K562 (cell line): ENCODE results near the gene MEPE. TPM values are rescaled to one million over a fixed set of nuclear protein-coding genes. Genes with fewer than 3 reads are reported as not detected.

Experiments
- ATAC-seq: fragments of 200-7000 bp; cut with Tn5 transposase; 3 replicates; pipeline ENCODE4 v1.9.1; 2020; ENCODE audit warnings: moderate library complexity
- BruUV-seq: library from RNA; stranded (reverse); fragments of 400-500 nt; replicated peaks from 2 replicates; lab custom pipeline; 2021; lab: Mats Ljungman, UMichigan
- CTCF ChIA-PET: fragments of 300-600 bp; formaldehyde crosslinking; extraction: SDS; loops from one replicate; lab custom pipeline; 2021; ENCODE audit warnings: low intra/inter-chr PET ratio; lab: Yijun Ruan, JAX
- POLR2A ChIA-PET: fragments of 300-600, 350-650 bp; sonication (Branson Sonifier 250); formaldehyde crosslinking; extraction: SDS; loops from one replicate; lab custom pipeline; 2021; ENCODE audit warnings: antibody characterized with exemption, inconsistent platforms; lab: Yijun Ruan, JAX
- DNase-seq, 4 experiments: peaks; one replicate each; pipeline versions ENCODE4 v3.0.0 to v3.0.0-alpha.2; 2011 to 2018; ENCODE audit warnings: low spot score in 3 of 4, mixed read lengths in 3 of 4; ENCODE audit errors: extremely low read depth in 1 of 4
- FAIRE-seq: peaks from 2 replicates; lab custom pipeline; 2011; peaks lifted over from hg19 to GRCh38; lab: Jason Lieb, UNC
- H2AFZ ChIP-seq: 2 replicates; pipeline ENCODE4 v1.6.0; 2011; ENCODE audit warnings: low read depth, low read length, control low read depth, inconsistent platforms
- H3K27ac ChIP-seq: fragments of 200-600 bp; 3 replicates; pipeline ENCODE4 v1.8.0; 2011; ENCODE audit warnings: low read depth, mild to moderate bottlenecking, control low read depth, inconsistent platforms, low read length, moderate library complexity, mixed read lengths; ENCODE audit errors: extremely low read depth
- H3K27me3 ChIP-seq, 2 experiments: fragments of 300-600 bp in 1 of 2; 2 replicates in 1 of 2; 3 replicates in 1 of 2; pipeline versions ENCODE4 v1.6.0 to v1.8.0; 2011; ENCODE audit warnings: inconsistent platforms in 2 of 2, low read length in 2 of 2, mild to moderate bottlenecking in 1 of 2, mixed read lengths in 1 of 2, moderate library complexity in 1 of 2; ENCODE audit not compliant: control insufficient read depth in 2 of 2, insufficient read depth in 2 of 2
- H3K36me3 ChIP-seq: fragments of 300-600 bp; 3 replicates; pipeline ENCODE4 v1.8.0; 2011; ENCODE audit warnings: mild to moderate bottlenecking, low read length, inconsistent platforms; ENCODE audit not compliant: control insufficient read depth, insufficient read depth
- H3K4me1 ChIP-seq, 2 experiments: fragments of 200-600 bp in 1 of 2; replicated peaks in 1 of 2; 2 replicates in 1 of 2; 3 replicates in 1 of 2; pipeline versions ENCODE4 v1.5.1 to v1.8.0; 2011; ENCODE audit warnings: inconsistent platforms in 2 of 2, low read length in 2 of 2, mild to moderate bottlenecking in 1 of 2, mixed read lengths in 1 of 2, moderate library complexity in 1 of 2; ENCODE audit not compliant: control insufficient read depth in 2 of 2, insufficient read depth in 2 of 2
- H3K4me2 ChIP-seq: 2 replicates; pipeline ENCODE4 v1.6.1; 2011; ENCODE audit warnings: low read length, control low read depth, inconsistent platforms, mixed read lengths; ENCODE audit not compliant: insufficient read depth
- H3K4me3 ChIP-seq: fragments of 200-600 bp; sonication (generic), shearing (Covaris generic); 2 replicates; pipeline ENCODE4 v1.5.1; 2016; ENCODE audit warnings: control low read depth, inconsistent platforms
- H3K79me2 ChIP-seq: fragments of 200-600 bp; 3 replicates; pipeline ENCODE4 v1.8.0; 2011; ENCODE audit warnings: low read length, inconsistent platforms; ENCODE audit not compliant: control insufficient read depth, insufficient read depth
- H3K9ac ChIP-seq, 2 experiments: 2 replicates each; pipeline versions ENCODE4 v1.6.0 to v1.6.1; 2011; ENCODE audit warnings: low read depth in 2 of 2, low read length in 2 of 2, control low read depth in 1 of 2, inconsistent platforms in 1 of 2, mild to moderate bottlenecking in 1 of 2, mixed read lengths in 1 of 2; ENCODE audit not compliant: insufficient read depth in 1 of 2
- H3K9me1 ChIP-seq: one replicate; pipeline ENCODE4 v1.6.0; 2011; ENCODE audit warnings: inconsistent platforms, mild to moderate bottlenecking, low read length, moderate library complexity; ENCODE audit not compliant: control insufficient read depth, insufficient read depth
- H3K9me3 ChIP-seq: replicated peaks from 2 replicates; pipeline ENCODE4 v1.5.1; 2011; ENCODE audit warnings: low read depth, low read length, inconsistent platforms; ENCODE audit not compliant: control insufficient read depth, insufficient read depth
- H4K20me1 ChIP-seq: replicated peaks from 2 replicates; pipeline ENCODE4 v1.6.1; 2011; ENCODE audit warnings: low read length, inconsistent platforms, mixed read lengths; ENCODE audit not compliant: control insufficient read depth, insufficient read depth
- BMI1 ChIP-seq: fragments of 150-350 bp; IDR thresholded peaks from 2 replicates; pipeline ENCODE4 v1.6.1; 2014; ENCODE audit warnings: low read length
- BRCA1 ChIP-seq, 2 experiments: fragments of 450-650 bp in 1 of 2; sonication (generic) in 1 of 2; formaldehyde crosslinking in 1 of 2; IDR thresholded peaks; 2 replicates each; pipeline versions ENCODE4 v1.5.0 to v1.6.1; 2017 to 2020; ENCODE audit warnings: mild to moderate bottlenecking in 1 of 2, missing genetic modification reagents in 1 of 2
- CTBP1 ChIP-seq: fragments of 450-650 bp; IDR thresholded peaks from 2 replicates; pipeline ENCODE4 v1.6.1; 2016; ENCODE audit warnings: borderline replicate concordance
- ETV1 ChIP-seq: fragments of 450-650 bp; conservative IDR thresholded peaks from 2 replicates; pipeline ENCODE4 v1.6.1; 2016; ENCODE audit warnings: missing genetic modification characterization, control low read depth, low read depth, missing compliant biosample characterization
- HDAC3 ChIP-seq: fragments of 450-650 bp; IDR thresholded peaks from 2 replicates; pipeline ENCODE4 v1.6.1; 2018; ENCODE audit warnings: borderline replicate concordance, mild to moderate bottlenecking, moderate library complexity; ENCODE audit not compliant: partially characterized antibody
- HDAC8 ChIP-seq: fragments of 450-650 bp; IDR thresholded peaks from 2 replicates; pipeline ENCODE4 v1.6.1; 2016; ENCODE audit warnings: mild to moderate bottlenecking, missing genetic modification characterization, moderate library complexity, missing compliant biosample characterization
- HDGF ChIP-seq: fragments of 450-650 bp; IDR thresholded peaks from 2 replicates; pipeline ENCODE4 v1.6.1; 2016
- HIVEP1 ChIP-seq: fragments of 250-450 bp; sonication (Bioruptor Pico); IDR thresholded peaks from 2 replicates; pipeline ENCODE4 v1.4.0; 2020; ENCODE audit warnings: mild to moderate bottlenecking
- MBD2 ChIP-seq: sonication (generic); IDR thresholded peaks from 2 replicates; pipeline ENCODE4 v1.6.1; 2016; ENCODE audit warnings: low read depth, borderline replicate concordance
- MNT ChIP-seq, 2 experiments: fragments of 450-650 bp; conservative IDR thresholded peaks; 2 replicates each; pipeline ENCODE4 v1.6.1; 2017; ENCODE audit warnings: mild to moderate bottlenecking in 2 of 2, moderate library complexity in 2 of 2
- POLR2G ChIP-seq: fragments of 200-400 bp; formaldehyde crosslinking; IDR thresholded peaks from 2 replicates; pipeline ENCODE4 v1.6.1; 2017; ENCODE audit warnings: low read depth, mild to moderate bottlenecking, antibody characterized with exemption, low read length, moderate library complexity
- RBM17 ChIP-seq: fragments of 200-400 bp; formaldehyde crosslinking; IDR thresholded peaks from 2 replicates; pipeline ENCODE4 v1.6.1; 2017; ENCODE audit warnings: low read depth, mild to moderate bottlenecking, low read length, borderline replicate concordance
- RNF2 ChIP-seq: sonication (generic); IDR thresholded peaks from 2 replicates; pipeline ENCODE4 v1.6.1; 2016
- SIX5 ChIP-seq, 2 experiments: IDR thresholded peaks; 2 replicates each; pipeline ENCODE4 v1.6.1; 2011; ENCODE audit warnings: low read length in 2 of 2, borderline replicate concordance in 1 of 2, low read depth in 1 of 2, mild to moderate bottlenecking in 1 of 2, moderate library complexity in 1 of 2; ENCODE audit not compliant: insufficient read depth in 1 of 2
- SMARCA5 ChIP-seq: fragments of 450-650 bp; IDR thresholded peaks from 2 replicates; pipeline ENCODE4 v1.6.1; 2016
- TOE1 ChIP-seq, 2 experiments: fragments of 450-650 bp in 1 of 2; sonication (generic) in 1 of 2; formaldehyde crosslinking in 1 of 2; IDR thresholded peaks; 2 replicates each; pipeline versions ENCODE4 v1.7.1 to v1.8.0; 2016 to 2022; ENCODE audit warnings: borderline replicate concordance in 2 of 2, mild to moderate bottlenecking in 2 of 2, antibody characterized with exemption in 1 of 2, inconsistent platforms in 1 of 2, low read depth in 1 of 2, missing genetic modification reagents in 1 of 2, moderate library complexity in 1 of 2
- ZNF764 ChIP-seq: fragments of 250-450 bp; sonication (Bioruptor Pico); IDR thresholded peaks from 2 replicates; pipeline ENCODE4 v1.4.0; 2020; ENCODE audit warnings: low read depth, mild to moderate bottlenecking, moderate library complexity
- WGBS: fragments of 100-300 bp; shearing (Covaris generic); methylation state at CpG from one replicate; pipeline ENCODE4 v1.1.6; 2016; ENCODE audit warnings: low coverage, mixed read lengths; ENCODE audit not compliant: insufficient coverage; ENCODE audit errors: missing lambda C conversion rate; 5-methylcytosine and 5-hydroxymethylcytosine counted together
- in situ Hi-C: fragments of 300-500 bp; cut with MboI; formaldehyde crosslinking; loops from 4 replicates; pipeline ENCODE4 v1.15.0; 2018; ENCODE audit warnings: inconsistent platforms, mixed read lengths
- intact Hi-C: fragments of 100-400 bp; cut with micrococcal nuclease; formaldehyde crosslinking; loops from 2 replicates; pipeline ENCODE4 v1.14.2; 2022
- polyA plus RNA-seq, 8 experiments: library from polyadenylated mRNA; depleted of rRNA in 4 of 8; stranded (reverse) in 5 of 8; unstranded in 3 of 8; fragments of >200 nt; fragmentation: Nextera tagmentation in 2 of 8; fragmentation: Illumina TruSeq in 1 of 8; extraction: Ambion mirVana in 2 of 8; extraction: Trizol in 1 of 8; gene quantifications; 2 replicates each; pipeline versions ENCODE4 v1.2.1 to v1.2.3, GENCODE V29; 2011 to 2014; ENCODE audit warnings: inconsistent platforms in 1 of 8, missing spikeins in 1 of 8
- total RNA-seq, 7 experiments: library from RNA; depleted of rRNA in 6 of 7; stranded (reverse); fragments of >200 nt in 6 of 7; fragmentation: Illumina TruSeq in 2 of 7; extraction: Trizol in 2 of 7; gene quantifications; 2 replicates each; pipeline versions ENCODE4 v1.2.1 to v1.2.3, GENCODE V29; 2011 to 2021; ENCODE audit warnings: low replicate concordance in 1 of 7
- TF ChIP-seq, protein P1 (sequence below), 3 experiments: IDR thresholded peaks in 2 of 3; conservative IDR thresholded peaks in 1 of 3; 2 replicates each; pipeline ENCODE4 v1.5.1; 2011 to 2012; ENCODE audit warnings: low read length in 3 of 3, mild to moderate bottlenecking in 3 of 3, control low read depth in 2 of 3, improper control_type of control experiment in 1 of 3, inconsistent platforms in 1 of 3, low read depth in 1 of 3, mixed read lengths in 1 of 3, moderate library complexity in 1 of 3; ENCODE audit not compliant: insufficient read depth in 2 of 3

MEPE gene
- total and polyA plus RNA-seq, 9 of the 15 experiments (the other 6 are each of a cell fraction or from before 2014, with no cell fraction given), result not detected

DNA sequence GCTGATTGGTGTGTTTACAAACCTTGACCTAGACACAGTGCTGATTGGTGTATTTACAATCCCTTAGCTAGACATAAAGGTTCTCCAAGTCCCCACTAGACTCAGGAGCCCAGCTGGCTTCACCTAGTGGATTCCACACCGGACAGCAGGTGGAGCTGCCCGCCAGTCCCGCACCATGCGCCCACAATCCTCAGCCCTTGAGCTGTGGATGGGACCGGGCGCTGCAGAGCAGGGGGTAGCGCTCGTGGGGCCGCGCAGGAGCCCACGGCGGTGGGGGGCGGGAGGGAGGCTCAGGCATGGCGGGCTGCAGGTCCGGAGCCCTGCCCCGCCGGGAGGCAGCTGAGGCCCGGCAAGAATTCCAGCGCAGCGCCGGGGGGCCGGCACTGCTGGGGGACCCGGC lies 30.7 kb downstream of the MEPE start (continued):
- TF ChIP-seq POLR2G, result no peak
- no peak for TF ChIP-seq CTBP1
- TF ChIP-seq HIVEP1 (CRISPR knock-in tag), result no peak
- no peak for TF ChIP-seq MBD2
- TF ChIP-seq RNF2, result no peak

GRCh38 chr4:87864321-87864720 lies 31.6 kb downstream of the MEPE start:
- intact Hi-C loops (no loop called here), in situ Hi-C loops (no loop called here)
- no peak for DNase-seq
- H3K4me1 ChIP-seq, result no peaks in the 10 kb centered on the region
- H3K79me2 ChIP-seq, result no peaks in the 10 kb centered on the region
- no peak overlapping the region for H3K4me2 ChIP-seq
- H4K20me1 ChIP-seq, result no peaks in the 10 kb centered on the region
- no TSS peak for BruUV-seq
- no peak overlapping the region for H3K27ac ChIP-seq
- ATAC-seq, result no peak
- H3K27me3 ChIP-seq, result no peaks in the 10 kb centered on the region
- no peak overlapping the region for H3K4me3 ChIP-seq
- FAIRE-seq, result no peak
- no peaks in the 10 kb centered on the region for H3K36me3 ChIP-seq
- H3K9ac ChIP-seq, result no peak overlapping the region
- no peaks in the 10 kb centered on the region for H3K9me1 ChIP-seq
- WGBS, result 13% methylated on average over 2 of the region's 2 CpGs
- no peaks in the 10 kb centered on the region for H3K9me3 ChIP-seq
- CTCF ChIA-PET, result no interaction called here
- POLR2A ChIA-PET, result interaction anchor here (0.6 kb wide), 1 partner anchor 158 kb away, joined by 3 read pairs; no protein-coding TSS in a partner anchor
- H2AFZ ChIP-seq, result no peak overlapping the region
- TF ChIP-seq RBM17, result no peak
- TF ChIP-seq ETV1, result no peak
- no peak for TF ChIP-seq MNT (conservative IDR thresholded peaks at IDR 0.05)
- TF ChIP-seq HDAC3, result no peak
- no peak for TF ChIP-seq HDGF
- TF ChIP-seq BRCA1 (IDR thresholded peaks at IDR 0.05), result no peak
- TF ChIP-seq BRCA1 (CRISPR knock-in tag; IDR thresholded peaks at IDR 0.05), result no peak
- no peak for TF ChIP-seq ZNF764 (CRISPR knock-in tag)
- no peak for TF ChIP-seq SIX5 (IDR thresholded peaks at IDR 0.05; ENCODE audit: borderline replicate concordance in 1 of 2, insufficient read depth in 1 of 2, low read depth in 1 of 2, low read length in 2 of 2)
- no peak for TF ChIP-seq SMARCA5
- TF ChIP-seq, protein P1, sequence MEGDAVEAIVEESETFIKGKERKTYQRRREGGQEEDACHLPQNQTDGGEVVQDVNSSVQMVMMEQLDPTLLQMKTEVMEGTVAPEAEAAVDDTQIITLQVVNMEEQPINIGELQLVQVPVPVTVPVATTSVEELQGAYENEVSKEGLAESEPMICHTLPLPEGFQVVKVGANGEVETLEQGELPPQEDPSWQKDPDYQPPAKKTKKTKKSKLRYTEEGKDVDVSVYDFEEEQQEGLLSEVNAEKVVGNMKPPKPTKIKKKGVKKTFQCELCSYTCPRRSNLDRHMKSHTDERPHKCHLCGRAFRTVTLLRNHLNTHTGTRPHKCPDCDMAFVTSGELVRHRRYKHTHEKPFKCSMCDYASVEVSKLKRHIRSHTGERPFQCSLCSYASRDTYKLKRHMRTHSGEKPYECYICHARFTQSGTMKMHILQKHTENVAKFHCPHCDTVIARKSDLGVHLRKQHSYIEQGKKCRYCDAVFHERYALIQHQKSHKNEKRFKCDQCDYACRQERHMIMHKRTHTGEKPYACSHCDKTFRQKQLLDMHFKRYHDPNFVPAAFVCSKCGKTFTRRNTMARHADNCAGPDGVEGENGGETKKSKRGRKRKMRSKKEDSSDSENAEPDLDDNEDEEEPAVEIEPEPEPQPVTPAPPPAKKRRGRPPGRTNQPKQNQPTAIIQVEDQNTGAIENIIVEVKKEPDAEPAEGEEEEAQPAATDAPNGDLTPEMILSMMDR (IDR thresholded peaks at IDR 0.05 in 2 of 3, conservative IDR thresholded peaks at IDR 0.05 in 1 of 3; ENCODE audit: insufficient read depth in 2 of 3, low read depth in 1 of 3, low read length in 3 of 3), result no peak
- TF ChIP-seq TOE1 (IDR thresholded peaks at IDR 0.05; ENCODE audit: borderline replicate concordance), result no peak
- no peak for TF ChIP-seq TOE1 (CRISPR knock-in tag; IDR thresholded peaks at IDR 0.05; ENCODE audit: borderline replicate concordance, low read depth)
- no peak for TF ChIP-seq HDAC8
- no peak for TF ChIP-seq BMI1
